HG02973 (cell line): ENCODE measurements around the gene ARMC9.
"Not testable (repeated sequence)": the region's sequence is repeated elsewhere in the genome, so short reads cannot be mapped to it uniquely, and the experiment has no call there.

Source experiments
- ATAC-seq: cut with Tn5 transposase; IDR thresholded peaks from one replicate; pipeline ENCODE4 v1.9.1; 2021; ENCODE audit warnings: moderate library complexity; ENCODE audit not compliant: unreplicated experiment

ARMC9 gene

DNA sequence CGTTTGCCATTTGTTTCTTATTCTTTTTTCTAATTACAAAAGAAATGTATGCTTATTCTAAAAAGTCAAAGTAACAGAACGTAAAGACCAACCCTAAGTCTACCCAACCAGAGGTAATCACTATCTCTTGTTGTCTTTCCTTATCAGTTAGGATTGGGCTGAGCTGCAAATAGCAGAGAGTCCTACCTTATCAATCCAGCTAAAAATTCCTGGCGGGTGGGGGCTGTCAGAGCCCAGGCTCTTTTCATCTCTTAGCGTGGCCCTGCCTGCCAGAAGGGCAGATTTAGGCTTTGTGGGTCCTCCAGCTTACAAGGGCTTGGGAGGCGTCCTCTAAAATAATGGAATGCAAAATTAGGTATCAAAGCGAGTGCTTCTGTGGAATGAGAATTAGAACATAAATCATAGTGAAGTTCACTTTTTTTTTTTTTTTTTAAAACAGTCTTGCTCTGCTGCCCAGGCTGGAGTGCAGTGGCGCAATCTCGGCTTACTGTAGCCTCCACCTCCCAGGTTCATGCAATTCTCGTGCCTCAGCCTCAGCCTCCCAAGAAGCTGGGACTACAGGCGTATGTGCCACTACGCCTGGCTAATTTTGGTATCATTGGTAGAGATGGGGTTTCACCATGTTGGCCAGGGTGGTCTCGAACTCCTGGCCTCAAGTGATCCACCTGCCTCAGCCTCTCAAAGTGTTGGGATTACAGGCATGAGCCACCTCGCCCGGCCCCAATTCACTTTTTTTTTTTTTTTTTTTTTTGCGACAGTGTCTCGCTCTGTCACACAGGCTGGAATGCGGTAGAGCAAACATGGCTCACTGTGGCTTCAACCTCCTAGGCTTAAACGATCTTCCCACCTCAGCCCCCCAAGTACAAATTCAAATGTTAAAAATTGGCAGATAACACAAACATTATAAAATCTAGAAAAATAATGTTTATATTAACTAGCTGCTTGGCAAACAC lies 139.7 kb downstream of the ARMC9 start:
- no peak for ATAC-seq

DNA sequence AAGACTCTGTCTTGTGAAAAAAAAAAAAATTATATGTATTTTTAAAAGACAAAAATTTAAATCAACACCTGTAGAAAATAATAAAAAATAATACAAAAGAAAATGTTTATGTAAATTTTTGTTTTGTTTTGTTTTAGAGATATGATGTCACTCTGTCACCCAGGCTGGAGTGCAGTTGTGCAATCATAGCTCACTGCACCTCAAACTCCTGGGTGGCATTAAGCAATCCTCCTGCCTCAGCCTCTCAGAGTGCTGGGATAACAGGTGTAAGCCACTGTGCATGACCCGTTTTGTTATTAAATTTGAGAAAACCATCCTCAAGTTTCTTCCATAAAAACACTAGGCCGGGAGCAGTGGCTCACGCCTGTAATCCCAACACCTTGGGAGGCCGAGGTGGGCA lies 140.9 kb downstream of the ARMC9 start:
- no peak for ATAC-seq

DNA sequence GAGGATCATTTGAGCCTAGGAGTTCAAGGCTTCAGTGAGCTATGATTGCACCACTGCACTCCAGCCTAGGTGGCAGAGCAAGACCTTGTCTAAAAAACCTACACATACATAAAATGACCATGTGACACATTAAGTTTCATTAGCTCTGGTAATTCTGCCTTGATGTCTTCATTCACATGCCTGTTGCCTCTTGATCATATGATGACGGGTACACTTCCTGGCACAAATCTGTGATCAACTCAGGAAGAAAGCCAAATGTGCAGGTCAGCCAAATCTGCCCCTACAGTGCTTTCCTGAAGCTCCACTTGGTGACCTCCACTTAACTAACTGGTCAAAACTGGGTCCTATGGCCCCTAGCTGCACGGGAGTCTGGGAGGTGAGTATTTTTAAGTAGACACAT lies 142.7 kb downstream of the ARMC9 start:
- ATAC-seq, result no peak

DNA sequence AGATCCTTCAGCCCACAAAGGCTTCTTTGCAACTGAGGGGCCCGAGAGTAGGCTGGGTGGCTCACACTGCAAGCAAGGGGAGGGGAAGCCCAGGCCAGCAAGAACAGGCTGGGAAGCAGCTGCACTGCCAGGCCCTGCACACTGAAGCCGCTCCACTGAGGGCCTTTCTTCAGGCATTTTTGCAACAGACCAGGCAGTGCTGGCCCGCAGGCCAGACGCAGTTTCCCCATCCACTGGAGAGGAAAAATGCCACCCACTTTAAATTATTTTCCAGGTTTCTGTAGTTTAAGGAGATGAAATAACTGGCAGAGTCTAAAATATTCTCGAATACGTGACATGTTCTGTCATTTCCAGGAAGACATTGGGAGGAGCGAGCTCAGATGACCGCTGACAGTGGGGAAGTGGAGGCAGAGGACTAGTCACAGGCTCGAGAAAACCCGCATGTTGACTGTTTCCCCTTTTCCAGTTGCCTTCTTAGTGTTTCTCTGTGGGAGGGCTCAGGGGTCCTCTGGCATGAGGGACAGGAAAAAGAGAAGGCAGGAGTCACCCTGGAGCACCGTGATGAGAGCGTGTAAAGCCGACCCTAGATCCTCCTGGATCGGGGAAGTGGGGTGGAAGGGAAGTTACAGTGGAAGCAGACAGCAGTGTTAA lies 143.8 kb downstream of the ARMC9 start:
- ATAC-seq, result no peak

DNA sequence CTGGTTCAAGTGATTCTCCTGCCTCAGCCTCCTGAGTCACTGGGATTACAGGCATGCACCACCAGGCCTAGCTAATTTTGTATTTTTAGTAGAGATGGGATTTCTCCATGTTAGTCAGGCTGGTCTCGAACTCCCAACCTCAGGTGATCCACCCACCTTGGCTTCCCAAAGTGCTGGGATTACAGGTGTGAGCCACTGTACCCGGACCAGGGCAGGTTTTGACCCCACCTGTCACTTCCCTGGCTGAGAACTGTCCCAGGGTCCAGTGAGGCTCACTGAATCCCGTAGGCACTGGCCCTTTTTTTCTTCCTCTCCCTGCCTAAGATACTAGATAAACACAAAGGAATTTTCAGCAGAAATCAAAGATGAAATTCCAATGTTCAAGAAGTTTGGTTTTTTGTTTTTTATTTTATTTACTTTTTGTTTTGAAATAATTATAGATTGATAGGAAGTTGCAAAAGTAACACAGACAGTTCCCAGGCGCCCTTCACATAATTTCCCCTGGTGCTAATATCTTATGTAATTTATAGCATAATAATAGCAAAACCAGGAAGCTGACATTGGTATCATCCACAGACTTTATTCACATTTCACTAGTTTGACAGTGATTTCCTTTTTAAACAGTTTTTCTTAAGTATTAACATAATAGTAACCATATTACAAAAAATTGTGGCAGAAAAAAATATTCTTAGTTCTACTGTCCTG lies 144.7 kb downstream of the ARMC9 start:
- ATAC-seq, result no peak

DNA sequence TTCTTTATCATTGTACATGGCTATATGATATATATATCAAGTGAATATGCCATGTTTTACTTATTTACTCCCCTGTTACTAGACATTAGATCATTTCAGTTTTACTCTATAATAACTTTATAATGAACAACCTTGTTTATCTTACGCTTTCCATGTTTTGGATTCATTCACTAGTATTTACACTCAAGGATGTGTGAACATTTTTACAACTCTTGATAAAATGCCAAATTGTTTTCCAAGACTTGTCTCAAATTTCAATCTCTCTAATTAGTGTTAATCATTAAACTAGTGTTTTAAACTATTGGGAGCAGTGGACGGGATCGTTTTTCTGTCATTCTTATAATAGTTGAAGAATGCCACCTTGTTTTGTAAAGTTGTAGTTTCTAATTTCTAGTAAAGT lies 145.6 kb downstream of the ARMC9 start:
- ATAC-seq, result no peak

DNA sequence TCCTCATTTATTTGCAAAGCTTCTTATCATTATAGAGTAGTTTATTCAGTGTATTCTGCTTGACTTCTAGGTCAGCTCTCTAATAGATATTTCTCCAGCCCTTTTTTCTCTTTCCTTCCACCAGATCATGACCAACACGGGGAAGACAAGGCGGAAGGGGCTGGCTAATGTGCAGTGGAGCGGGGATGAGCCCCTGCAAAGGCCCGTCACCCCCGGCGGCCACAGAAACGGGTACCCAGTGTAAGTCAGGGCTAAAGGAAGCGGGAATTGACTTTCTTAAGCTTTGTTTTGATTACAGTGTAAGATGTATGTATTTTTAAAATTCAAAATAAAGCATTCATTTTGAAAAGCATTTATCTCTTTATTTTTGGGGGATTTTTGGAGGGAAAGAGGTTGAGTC lies 146.4 kb downstream of the ARMC9 start:
- no peak for ATAC-seq

DNA sequence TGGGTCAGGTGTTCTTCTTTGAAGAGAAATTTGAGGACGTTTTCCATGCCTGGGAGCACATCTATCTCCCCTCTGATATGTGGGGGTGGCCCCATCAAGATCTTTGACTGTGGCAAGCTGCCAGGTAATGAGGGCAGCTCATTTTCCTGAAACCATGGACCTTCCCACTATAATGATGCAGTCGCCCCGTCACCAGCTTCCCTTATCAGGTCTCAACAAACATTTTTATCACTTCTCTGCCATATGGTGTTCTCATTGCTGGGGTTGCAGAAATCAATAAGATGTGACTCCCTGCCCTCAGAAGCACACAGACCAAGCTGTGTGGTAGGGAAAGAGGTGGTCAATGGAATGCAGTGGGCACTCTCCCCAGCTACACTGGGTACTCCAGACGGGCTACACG lies 148.7 kb downstream of the ARMC9 start:
- no peak for ATAC-seq

DNA sequence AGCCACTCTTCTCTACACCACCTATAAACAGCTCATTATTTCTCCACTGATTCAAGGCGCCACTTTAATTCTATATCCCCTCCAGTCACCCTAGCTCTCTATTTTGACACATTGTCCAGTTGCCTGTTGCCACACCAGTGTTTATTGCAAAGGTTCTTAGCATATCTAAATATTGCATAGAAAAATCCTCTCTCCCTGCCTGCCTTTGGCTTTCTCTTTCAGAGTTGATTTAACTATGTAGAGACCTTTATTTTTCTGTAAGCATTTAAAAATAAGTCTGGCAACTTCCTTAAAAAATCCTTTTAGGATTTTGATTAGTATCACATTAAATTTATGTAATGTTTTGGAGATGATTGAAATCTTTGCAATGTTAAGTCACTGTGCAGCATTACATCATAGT lies 149.2 kb downstream of the ARMC9 start:
- no peak for ATAC-seq

DNA sequence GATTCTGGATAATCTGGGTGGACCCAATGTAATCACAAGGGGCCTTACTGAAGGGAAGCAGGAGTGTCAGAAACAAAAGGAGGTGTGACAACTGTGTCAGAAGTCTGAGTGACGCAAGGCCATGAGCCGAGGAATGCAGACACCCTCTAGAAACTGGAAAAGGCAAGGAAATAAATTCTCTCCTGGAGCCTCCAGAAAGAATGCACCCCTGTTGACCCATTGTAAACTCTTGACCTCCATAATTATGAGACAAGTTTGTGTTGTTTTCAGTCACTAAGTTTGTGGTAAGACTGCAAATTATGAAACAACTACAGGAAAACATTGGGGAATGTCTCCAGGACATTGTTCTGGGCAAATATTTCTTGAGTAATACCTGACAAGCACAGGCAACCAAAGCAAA lies 149.7 kb downstream of the ARMC9 start:
- ATAC-seq, result no peak

DNA sequence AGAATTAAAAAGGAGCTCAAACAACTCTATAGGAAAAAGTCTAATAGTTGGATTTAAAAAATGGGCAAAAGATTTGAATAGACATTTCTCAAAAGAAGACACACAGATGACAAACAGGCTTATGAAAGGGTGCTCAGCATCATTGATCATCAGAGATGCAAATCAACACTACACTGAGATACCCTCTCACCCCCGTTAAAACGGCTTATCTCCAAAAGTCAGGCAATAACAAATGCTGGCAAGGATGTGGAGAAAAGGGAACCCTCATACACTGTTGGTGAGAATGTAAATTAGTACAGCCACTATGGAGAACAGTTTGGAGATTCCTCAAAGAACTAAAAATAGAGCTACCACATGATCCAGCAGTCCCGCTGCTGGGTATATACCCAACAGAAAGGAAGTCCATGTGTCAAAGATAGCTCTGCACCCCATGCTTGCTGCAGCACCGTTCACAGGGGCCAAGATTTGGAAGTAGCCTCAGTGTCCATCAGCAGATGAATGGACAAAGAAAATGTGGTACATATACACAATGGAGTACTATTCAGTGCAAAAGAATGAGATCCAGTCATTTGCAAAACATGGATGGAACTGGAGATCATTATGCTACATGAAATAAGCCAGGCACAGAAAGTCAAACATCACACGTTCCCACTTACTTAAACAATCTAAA lies 150.4 kb downstream of the ARMC9 start:
- no peak for ATAC-seq

DNA sequence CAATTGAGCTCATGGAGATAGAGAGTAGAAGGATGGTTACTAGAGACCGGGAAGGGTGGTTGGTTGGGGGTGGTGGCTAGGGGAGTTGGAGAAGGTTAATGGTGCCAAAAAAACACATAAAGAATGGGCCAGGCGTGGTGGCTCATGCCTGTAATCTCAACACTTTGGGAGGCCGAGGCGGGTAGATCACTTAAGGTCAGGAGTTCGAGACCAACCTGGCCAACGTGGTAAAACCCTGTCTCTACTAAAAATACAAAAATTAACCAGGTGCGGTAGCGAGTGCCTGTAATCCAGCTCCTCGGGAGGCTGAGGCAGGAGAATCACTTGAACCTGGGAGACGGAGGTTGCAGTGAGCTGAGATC lies 150.9 kb downstream of the ARMC9 start:
- ATAC-seq, result not testable (repeated sequence)

DNA sequence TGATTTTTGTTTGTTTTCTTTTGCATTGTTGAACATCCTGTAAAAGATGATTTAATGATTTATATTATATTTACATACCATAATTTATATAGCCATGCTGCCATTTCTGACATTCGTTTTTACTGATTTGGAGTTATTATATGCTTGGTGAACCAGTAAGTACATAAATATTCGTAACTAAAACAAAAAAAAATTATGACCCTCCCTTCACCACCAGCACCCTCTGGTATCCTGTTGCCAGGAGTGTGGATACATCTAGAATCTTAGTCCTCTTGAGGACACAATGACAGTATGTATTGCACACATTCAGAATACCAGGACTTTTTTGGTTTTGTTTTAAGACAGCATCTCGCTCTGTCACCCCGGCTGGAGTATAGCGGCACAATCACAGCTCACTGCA lies 153.2 kb downstream of the ARMC9 start:
- no peak for ATAC-seq

DNA sequence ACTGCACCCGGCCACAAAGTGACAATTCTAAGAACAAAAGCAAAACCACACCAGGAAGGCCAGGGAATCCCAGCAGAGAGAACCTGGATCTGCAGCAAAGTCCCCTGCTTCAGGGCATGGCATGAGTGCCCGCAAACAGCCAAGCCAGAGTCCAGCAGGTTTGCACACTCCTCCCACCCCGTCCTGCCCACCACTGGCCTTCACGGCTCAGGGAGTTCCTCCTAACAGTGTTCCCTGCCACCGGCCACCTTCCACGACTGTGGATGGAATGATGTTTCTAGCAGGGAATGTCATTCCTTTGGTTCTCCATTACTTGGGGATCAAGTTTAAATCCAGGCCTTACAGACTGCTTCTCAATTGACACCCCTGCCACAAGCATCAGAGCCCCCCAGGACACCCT lies 155.0 kb downstream of the ARMC9 start:
- no peak for ATAC-seq

DNA sequence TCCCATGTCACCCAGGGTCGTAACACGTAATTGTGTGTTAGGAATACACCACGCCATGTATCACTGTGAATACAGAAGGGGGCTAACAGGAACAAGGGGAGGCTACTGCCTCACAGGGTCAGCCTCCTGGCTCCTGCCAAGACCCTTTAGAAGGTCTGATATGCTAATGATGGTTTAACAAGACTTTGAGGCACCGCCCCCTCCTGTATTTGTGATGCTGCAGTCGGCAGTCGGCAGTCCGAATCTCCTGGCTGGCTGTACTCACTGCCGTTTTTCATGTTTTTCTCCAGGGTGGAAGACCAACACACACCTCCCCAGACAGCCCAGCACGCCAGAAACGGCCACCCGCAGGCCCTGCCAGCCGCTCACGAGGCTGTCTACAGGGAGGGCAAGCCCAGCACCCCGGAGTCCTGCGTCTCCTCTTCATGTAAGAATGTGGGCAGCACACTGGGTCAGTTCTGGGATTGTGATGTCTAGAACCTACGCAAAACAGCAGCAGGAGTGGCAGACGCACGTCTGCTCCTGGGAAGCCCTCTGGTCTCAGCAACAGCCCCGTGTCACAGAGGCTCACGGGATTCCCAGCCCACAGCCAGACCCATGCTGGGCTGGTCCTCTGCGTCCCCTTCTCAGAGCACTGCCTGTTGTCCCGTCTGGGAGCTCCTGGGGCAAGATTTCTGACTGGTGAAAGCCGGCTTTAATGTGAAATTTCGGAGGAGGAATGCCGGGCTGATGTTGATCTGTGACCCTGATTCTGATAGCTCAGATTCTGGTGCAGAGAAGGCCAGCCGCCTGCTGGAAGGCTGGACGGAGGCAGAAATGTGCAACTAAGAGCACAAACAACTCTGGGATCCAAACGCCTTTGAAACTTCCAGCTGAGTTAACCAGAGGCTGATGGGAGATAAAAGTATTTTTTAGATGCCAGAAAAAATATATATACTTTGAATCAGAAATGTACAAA lies 157.4 kb downstream of the ARMC9 start:
- no peak for ATAC-seq

DNA sequence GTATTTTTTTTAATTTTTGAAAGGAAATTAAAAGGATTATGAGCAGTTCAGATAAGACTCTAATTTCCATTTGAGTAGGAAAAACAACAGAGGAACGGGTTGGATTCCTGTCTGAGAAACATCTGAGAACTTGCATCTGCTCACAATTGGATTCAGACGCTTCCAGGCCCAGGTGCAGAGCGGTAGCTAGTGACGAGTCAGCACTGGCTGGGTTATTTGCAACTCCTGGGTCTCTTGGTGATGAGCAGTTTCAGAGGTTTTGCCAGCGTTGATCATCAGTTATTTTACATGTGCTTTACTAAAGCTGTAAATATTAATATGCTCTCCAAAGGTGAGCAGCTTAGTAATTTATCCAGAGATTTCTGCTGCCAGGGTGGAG lies 158.0 kb downstream of the ARMC9 start:
- no peak for ATAC-seq

DNA sequence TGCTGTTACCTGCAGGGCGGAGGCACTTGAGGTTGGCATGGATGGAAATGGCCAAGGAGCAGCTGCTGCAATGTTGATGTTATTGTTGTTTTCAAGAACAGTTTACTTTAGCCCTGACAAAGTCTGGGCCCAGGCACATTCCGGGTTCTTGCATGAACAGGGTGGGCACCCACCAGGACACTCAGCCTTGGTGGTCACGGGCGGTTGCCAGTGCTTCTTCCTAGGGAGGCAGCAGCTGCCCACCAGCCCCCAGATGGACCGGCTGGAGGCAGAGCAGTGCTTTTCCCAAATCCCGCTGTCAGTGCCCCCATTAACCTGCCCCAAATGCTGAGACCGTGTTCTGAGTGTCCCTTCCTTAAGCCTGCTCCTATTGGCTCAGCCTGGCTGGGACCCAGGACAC lies 158.6 kb downstream of the ARMC9 start:
- no peak for ATAC-seq

DNA sequence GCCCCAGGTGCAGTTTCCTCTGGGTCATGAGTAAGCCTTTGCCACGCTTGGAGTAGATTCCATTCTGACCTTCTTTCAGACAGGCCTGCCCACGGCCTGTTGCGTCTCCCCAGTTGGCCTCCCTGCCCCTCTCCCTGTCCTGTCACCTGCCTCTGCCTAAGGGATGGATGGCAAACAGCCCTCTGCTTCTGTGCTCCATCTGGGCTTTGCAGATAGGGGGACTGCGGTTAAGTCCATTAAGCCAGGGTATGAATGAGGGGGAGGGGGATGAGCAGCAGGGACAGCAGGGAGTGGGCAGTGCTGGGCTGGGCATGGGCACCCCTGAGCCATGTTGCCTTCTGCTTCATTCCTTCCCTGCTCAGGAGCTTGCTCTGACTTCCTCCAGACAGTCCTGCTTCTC lies 159.5 kb downstream of the ARMC9 start:
- ATAC-seq, result no peak

DNA sequence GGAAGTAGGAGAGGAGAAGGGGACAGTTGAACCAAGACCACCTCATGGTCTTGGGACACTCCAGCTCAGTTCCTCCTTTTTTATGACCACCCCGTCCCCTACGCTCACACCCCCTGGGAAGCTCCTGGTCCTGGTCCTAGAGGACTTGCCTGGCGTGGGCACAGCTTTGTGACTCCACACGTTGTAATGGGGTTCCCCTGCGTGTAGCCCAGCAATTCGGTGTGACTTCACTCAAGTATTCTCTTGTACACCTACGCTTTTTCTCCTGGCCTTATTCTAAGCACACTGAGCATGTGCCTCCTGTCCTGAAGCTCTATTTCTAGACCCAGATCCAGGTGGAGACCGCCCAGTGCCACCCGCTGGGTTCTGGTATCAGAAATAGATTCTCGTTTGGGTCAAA lies 161.0 kb downstream of the ARMC9 start:
- no peak for ATAC-seq

DNA sequence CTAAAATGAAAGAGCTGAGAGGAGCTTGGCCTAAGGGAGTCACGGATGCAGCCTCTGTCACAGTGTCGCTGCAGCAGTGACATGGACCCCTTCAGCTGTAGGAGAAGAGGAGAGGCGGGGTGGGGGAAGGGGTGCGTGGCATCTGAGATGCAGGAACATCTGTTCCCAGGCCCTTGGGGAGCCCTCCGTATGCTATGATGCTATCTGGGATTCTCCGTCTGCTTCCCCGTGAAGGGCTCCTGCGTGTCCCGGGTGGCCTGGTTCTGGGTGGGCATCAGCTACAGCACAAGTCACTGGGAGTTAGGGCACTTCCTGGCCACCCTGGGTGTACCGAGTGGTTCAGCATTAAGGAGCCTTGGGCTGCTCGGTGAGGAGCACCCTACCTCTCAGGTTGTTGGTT lies 161.5 kb downstream of the ARMC9 start:
- ATAC-seq, result no peak
